HG03175 (cell line): Measurements from ENCODE around the gene OR1N1.
"Not testable (repeated sequence)": the region's sequence is repeated elsewhere in the genome, so short reads cannot be mapped to it uniquely, and the experiment has no call there.

Experiments used
- ATAC-seq: cut with Tn5 transposase; IDR thresholded peaks from one replicate; pipeline ENCODE4 v1.9.1; 2021; ENCODE audit warnings: mild to moderate bottlenecking, moderate library complexity; ENCODE audit not compliant: unreplicated experiment

The OR1N1 gene, protein sequence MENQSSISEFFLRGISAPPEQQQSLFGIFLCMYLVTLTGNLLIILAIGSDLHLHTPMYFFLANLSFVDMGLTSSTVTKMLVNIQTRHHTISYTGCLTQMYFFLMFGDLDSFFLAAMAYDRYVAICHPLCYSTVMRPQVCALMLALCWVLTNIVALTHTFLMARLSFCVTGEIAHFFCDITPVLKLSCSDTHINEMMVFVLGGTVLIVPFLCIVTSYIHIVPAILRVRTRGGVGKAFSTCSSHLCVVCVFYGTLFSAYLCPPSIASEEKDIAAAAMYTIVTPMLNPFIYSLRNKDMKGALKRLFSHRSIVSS

DNA sequence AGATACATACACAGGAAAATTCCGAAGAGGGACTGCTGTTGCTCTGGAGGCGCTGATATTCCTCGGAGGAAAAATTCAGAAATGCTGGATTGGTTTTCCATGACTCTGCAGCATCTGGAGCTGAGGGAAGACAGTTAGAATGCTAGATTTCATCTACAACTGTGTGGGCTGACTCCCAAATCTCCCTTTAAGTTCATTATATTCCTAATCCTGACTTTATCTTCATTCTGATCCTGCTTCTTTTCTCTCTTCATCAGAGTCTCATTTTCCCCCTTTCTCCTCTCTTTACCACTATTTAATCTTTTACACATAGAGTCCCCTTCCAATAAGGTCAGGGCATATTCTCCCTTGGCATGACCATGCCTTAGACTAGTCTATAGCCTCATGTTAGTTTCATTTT is at the start of gene OR1N1:
OR1N1 (minus strand) TSS at position 101 of the 400 bp plus-strand sequence; CDS start at position 101, 0 bp downstream.
- ATAC-seq = no peak

DNA sequence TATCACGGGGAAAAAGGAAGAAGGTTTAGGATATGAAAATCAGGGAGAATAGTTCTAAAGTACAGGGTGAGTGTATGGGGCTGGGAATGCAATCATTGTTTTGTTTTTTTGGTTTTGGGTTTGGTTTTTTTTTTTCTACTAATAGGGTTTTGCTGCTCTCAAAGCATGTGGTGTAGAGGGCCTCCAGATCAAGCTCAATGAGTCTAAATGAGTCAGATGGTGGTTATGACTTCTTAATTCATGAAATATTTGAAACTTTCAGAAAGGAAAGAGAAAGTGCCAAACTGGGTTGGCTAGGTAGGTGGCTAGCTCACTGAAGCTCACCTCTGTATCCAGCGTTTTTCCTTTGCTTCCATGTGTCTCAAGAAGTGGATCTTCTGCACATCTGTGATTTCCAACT is 45.4 kb upstream of the OR1N1 start:
- ATAC-seq = no peak

DNA sequence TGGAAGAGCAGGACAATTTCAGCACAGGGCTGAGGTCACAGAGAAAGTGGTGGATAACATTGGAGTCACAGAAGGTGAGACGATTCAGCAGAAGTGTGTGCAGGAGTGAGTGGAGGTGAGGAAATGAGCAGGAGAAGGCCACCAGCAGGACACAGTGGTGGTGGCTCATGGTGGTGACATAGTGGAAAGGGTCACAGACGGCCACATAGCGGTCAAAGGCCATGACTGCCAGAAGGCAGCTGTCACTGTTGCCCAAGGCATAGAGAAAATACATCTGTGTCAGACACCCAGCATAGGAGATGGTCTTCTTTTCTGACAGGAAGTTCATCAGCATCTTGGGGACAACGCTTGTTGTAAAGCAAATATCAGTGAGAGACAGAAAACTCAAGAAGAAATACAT is 40.8 kb upstream of the OR1N1 start:
- no peak for ATAC-seq

DNA sequence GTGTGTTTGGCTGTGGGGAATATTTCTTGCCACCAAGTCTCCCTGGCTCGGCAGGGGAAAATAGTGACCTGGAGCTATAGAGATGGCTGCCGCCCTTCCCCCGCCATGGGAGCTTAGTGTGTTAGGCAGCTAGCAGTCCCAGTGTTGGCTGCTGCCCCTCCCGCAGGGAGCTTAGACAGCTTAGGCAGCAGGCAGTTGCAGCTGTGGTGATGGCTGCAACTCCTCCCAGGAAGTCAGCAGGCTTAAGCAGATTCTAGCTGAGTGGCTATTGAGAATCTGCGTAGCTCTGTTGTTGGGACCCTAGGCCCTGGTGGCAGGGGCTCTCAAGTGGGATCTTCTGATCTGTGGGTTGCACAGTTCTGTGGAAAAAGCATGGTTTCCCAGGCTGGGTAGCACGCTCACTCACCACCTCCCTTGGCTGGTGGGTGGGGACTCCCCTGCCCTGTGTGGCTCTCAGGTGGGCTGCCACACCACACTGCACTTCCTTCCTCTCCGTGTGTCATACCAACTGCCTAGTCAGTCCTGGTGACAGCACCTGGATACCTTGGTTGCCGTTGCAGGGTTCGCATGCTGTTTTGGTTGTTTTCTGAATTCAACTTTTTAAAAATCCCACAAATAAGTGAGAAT is 35.2 kb upstream of the OR1N1 start:
- ATAC-seq = no peak

DNA sequence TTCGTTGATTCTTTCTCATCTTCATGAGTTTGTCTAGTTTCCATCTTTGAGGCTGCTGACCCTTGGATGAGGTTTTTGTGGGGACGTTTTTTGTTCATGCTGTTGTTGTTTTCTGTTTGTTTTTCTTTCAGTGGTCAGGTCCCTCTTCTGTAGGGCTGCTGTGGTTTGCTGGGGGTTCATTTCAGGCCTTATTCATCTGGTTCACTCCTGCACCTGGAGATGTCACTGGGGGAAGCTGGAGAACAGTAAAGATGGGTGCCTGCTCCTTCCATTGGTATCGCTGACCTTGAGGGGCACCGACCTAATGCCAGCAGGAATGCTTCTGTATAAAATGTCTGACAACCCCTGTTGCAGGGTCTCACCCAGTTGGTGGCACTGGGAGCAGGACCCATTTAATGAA is 34.4 kb upstream of the OR1N1 start:
- no peak for ATAC-seq

DNA sequence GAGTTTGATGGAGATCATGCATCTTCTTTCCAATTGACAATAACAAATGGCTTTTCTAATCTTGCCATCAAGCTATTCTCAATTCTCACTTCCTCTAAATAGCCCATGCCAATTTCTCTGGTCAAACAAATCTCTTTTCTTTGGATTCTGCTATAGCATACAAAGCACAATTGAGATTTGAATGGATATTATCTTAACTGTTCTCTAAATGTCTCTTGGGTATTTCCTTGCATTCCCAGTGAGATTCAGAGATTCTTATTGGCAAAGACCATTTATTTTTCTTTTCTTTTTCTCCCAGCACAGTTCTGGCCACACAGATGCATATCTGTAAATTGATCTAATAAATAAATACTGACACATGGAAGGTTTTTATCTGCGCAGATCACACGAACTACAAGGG is 25.7 kb upstream of the OR1N1 start, which contains the start of gene OR1N2:
OR1N2 (plus strand) TSS at position 301 of the 400 bp plus-strand sequence. CDS start 100 bp downstream, outside the sequence.
- no peak for ATAC-seq

DNA sequence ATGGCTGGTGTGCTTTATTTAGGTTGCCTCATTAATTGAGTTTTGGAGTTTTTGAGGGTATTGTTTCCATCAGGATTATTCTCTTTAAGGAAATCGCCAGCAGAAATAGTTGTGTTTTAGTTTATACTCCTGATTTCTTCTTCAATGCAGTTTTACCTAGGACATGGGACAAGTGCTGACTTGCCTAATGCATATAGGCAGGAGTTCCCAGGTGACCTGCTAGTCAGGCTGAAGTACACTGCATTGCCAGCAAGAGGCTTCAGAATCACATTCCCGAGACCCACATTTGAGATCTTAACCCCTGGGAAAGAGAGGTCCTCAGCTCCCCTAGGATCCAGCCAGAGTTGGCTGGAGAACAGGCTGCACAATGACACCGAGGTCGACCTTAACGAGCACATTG is 24.3 kb upstream of the OR1N1 start:
- ATAC-seq = no peak

DNA sequence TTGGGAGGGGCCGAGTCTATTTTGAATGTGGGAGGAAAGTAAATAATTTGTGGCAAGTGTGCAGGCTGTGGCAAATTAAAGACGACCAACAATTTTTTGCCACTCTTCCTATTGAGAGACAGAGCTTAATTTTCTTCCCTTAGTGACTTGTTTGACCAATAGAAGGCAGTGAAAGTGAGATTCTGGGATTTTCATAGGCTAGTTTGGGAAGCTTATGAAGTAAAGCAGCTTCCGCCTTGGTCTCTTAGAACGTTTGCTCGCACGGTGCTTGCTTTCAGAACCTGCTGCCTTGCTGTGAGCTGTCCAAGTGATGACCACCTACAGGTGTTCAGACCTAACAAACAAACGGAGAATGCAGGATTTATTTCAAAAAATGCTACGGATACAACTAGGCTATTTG is 19.1 kb upstream of the OR1N1 start:
- no peak for ATAC-seq

DNA sequence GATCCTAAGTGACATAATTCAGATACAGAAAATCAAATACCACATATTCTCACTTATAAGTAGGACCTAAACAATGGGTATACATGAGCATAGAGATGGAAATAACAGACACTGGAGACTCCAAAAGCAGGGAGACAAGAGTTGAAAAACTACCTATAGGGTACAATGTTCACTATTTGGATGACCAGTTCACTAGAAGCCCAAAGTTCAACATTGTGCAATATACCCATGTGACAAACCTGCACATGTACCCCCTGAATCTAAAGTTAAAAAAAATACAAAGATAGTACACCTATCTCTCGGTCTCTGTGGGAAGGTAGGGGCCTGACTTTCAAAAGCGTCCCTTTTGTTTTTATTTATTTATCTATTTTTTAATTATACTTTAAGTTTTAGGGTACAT is 11.7 kb upstream of the OR1N1 start:
- no peak for ATAC-seq

DNA sequence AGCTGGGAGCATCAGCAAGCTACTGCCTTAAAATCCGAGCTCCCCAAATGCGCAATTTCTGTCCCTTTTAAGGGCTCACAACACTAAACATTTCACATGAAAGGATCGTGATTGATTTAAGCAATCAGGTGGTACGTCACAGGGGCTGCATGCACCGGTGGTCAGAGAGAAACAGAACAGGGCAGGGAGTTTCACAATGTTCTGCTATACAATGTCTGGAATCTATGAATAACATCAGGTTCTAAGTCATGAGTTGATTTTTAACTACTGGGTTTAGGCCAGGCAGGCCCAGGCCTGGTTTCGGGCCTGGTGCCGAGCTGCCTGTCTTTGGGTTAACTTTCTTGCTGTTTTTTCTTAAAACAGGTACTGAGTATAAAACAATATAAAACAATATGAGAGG is 10.0 kb upstream of the OR1N1 start:
- not testable (repeated sequence) for ATAC-seq

DNA sequence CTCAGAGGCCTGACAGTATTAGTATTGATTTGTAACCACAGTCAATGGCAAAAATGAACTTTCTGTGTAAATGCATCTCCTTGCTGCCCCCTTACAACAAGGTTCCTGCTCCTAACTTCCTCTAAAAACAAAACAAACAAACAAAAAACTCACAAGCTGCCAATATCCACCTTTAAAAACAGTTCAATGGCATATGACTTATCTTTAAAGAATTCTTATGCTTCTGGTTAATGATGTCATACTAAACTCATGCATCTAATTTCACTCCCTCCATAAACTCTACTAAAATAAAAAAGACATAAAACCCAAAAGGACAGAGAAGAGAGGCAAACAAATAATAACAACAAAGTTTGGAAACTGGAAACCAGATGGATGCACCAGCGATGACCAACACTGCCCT is 9.0 kb upstream of the OR1N1 start:
- no peak for ATAC-seq

DNA sequence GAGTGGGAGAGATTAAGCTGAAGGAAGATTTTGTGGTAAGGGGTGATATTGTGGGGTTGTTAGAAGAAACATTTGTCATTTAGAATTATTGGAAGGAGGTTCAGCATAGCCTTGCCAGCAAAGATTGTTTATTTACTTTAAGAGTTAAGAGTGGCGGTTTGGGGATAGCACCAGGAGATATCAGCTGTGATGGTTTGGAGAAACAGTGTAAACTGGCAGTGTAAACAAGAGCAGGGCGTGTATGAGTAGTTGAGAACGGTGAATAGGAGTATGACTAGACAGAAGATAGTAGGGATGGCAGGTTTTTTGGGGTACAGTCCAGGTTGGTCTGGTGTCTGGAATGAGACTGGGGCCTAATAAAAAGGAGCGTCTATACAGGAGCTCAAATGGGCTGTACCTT is 4.1 kb upstream of the OR1N1 start:
- ATAC-seq = not testable (repeated sequence)

DNA sequence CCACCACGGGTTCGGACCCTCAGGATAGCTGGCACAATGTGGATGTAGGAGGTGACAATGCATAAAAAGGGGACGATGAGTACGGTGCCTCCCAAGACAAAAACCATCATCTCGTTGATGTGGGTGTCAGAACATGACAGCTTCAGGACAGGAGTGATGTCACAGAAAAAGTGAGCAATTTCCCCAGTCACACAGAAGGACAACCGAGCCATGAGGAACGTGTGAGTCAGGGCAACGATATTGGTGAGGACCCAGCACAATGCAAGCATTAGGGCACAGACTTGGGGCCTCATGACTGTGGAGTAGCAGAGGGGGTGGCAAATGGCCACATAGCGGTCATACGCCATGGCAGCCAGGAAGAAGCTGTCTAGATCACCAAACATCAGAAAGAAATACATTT is 491 bp downstream of the OR1N1 start:
- no peak for ATAC-seq

DNA sequence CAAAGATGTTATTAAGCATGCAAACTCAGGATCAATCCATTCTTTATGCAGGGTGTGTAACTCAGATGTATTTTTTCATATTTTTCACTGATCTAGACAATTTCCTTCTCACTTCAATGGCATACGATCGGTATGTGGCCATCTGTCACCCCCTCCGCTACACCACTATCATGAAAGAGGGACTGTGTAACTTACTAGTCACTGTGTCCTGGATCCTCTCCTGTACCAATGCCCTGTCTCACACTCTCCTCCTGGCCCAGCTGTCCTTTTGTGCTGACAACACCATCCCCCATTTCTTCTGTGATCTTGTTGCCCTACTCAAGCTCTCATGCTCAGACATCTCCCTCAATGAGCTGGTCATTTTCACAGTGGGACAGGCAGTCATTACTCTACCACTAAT is 7.7 kb downstream of the OR1N1 start:
- ATAC-seq = no peak

DNA sequence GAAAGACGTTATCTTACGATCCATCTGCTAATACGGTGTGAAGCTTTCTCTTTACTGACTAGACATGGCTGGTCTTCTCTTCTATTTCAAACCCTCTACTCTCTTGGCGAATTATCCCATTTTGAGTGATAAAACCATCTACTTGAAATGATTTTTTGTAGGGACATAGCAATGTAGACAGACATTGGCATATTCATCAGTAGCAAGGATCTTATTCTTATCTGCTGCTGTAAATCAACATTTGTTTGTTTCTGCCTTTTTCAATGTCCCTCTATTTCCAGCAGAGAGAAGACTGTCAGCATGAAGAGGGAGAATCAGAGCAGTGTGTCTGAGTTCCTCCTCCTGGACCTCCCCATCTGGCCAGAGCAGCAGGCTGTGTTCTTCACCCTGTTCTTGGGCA is 8.3 kb downstream of the OR1N1 start, which contains the start of gene OR1J4:
OR1J4 (plus strand) TSS at position 301 of the 400 bp plus-strand sequence; CDS start at position 301, 0 bp downstream.
- no peak for ATAC-seq

DNA sequence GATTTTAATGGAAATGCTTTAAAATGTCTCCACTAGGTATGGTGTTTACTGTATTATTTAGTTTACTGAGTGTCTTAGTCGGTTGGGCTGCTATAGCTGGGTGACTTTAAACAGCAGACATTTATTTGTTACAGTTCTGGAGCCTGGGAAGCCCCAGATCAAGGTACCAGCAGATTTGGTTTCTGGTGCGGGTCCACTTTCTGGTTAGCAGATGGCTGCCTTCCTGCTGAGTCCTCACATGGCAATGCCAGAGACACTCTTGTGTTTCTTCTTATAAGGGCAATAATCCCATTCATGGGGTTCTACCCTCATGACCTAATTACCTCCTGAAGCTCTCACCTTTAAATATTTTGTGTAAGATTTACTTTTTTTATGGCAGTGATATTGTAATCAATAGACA is 8.9 kb downstream of the OR1N1 start:
- ATAC-seq = no peak

DNA sequence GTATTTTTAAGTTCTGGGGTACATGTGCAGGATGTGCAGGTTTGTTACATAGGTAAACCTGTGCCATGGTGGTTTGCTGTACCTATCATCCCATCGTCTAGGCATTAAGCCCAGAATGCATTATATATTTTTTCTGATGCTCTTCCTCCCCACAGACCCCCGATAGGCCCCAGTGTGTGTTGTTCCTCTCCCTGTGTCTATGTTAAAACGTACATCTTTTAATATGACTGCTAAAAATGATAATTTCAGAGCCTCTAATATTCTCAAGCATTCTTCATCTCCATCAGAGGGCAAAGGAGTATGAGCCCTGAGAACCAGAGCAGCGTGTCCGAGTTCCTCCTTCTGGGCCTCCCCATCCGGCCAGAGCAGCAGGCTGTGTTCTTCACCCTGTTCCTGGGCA is 16.6 kb downstream of the OR1N1 start, which contains the start of gene OR1J2:
OR1J2 (plus strand) TSS at position 301 of the 400 bp plus-strand sequence; CDS start at position 301, 0 bp downstream.
- no peak for ATAC-seq

DNA sequence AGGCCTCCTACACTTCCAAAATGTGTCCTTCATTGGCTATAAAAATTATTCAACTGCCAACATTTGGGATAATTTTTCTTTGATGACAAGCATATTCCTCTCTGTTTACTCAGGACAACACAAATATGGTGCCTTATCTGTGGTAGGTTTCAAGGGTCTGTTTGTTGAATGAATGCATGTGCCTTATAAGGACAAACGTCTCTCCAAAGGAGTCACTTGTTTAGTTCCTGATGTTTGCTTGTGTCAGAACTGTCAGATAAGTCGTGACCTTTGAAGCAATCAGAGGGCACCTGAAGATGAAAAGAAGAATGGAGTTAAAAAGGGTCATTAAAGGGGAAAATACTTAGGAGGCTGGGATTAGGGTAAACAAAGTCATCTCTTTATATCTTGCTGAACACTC is 20.1 kb downstream of the OR1N1 start:
- ATAC-seq = no peak

DNA sequence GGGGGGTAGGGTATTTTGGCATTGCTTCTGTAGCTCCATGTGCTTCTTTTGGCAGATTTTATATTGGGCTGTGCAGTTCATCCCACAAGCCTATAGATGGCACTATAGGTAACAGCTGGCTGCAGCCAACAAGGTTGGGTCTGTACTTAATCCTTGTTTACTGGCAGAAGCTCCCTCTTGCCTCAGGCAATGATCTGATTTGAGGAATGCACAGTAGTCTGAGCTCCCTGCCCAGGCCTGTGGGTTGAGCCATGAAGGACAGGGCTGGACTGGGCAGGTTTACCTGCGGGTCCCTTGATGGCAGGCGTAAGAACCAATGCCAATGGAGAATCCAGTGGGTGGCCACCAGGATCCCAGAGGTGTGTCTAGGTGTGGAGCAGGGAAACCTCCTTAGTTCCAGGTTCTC is 28.2 kb downstream of the OR1N1 start:
- ATAC-seq = peak; percentile 53

DNA sequence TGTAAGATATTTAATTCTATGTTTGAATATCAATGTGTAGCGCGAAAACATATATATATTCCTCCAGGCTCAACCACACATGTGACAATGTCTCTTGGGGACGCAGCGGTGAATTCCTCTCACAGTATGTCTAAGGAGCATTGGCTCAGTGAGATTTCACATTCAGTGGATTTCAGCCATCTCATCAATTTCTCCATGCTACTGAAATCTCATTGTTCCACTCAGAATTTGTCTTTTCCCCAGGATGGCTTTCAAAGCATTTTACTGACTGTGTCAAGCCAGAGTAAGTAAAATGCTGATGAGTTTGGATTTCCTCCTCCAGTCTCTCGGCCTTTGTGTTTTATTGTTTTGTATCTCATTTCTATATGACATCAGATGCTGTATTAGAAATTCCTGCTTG is 48.0 kb downstream of the OR1N1 start:
- ATAC-seq = no peak

DNA sequence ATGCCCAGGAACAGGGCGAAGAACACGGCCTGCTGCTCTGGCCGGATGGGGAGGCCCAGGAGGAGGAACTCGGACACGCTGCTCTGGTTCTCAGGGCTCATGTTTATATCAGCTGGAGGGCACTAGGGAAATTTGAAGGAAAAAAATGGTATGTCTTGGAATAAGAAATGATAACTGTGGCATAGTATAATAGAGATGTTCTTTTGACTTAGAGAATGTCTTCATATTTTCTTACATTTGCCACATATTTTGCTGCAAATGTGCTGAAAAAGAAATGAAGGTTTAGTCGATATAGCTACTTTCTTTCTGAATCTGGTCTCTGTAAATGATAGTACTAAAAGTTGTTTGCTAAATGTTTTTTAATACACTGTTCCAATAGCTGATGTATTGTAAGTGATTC is 49.3 kb downstream of the OR1N1 start, which contains the start of gene OR1J1:
OR1J1 (minus strand) TSS at position 101 of the 400 bp plus-strand sequence; CDS start at position 101, 0 bp downstream.
- no peak for ATAC-seq

DNA sequence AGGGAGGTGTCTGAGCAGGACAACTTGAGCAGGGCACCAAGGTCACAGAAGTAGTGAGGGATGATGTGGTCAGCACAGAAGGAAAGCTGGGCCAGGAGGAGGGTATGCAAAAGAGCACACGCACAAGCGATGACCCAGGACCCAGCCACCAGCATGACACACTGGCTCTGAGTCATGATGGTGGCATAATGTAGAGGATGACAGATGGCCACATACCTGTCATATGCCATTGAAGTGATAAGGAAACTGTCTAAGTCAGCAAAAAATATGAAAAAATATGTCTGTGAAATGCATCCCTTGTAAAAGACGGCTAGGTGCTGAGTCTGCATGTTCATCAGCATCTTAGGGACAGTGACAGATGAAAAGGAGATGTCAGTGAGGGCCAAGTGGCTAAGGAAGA is 49.7 kb downstream of the OR1N1 start:
- no peak for ATAC-seq
